ENCODE results near the gene SIGLEC1.

SIGLEC1 gene

DNA sequence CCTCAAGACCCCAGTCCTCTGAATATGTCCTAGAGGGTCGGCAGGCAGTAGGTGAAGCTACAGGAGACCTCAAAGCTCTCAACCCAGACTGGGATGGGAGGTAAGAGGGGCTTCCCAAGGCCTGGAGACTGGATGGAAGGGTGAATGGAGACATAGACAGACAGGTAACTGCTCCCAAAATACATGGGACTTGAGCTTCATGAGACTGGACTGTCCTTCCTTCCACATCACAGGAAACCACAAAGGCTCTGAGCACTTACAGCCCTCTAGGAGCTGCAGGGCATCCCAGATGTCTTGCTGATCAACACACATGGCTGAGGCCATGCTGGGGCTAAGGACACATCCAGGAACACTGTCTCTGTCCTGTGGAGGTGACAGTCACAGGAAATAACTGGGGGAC, 31.6 kb upstream of the SIGLEC1 start:
- no peak for DNase-seq

GRCh38 chr20:3743251-3743650, 30.9 kb upstream of the SIGLEC1 start:
- no peak for DNase-seq

DNA sequence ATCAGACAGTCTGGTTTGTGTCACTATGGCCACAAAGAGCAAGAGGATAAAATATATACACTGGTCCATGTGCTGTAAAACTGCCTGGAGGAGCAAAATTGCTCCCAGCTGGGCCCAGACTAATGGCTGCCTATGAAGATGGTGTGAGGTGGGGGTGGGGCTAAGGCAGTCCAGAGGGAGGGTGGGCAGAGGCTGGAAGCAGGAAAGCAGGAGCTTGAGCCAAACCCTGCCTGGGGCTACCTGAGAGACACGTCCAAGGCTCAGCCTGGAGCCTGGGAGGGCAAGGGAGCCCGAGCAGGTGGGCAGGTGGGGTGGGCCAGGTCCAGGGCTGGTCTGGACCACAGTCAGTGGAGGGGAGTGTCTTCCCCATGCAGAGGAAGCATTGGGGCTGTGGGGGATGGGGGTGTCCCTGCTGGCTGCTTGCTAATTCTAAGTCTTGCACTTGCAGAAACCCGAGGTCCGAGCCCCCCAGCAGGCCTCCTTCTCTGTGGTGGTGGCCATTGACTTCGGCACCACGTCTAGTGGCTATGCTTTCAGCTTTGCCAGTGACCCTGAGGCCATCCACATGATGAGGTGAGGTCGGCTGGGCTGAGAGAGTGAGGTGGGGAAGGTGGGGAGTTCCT, 29.5 kb upstream of the SIGLEC1 start:
- no peak for DNase-seq

GRCh38 chr20:3740615-3741301, 28.4 kb upstream of the SIGLEC1 start:
- no peak for DNase-seq

- peak; percentile 77 for DNase-seq
These were observed 27.6 kb upstream of the SIGLEC1 start for GRCh38 chr20:3739926-3740451.

GRCh38 chr20:3739054-3739925, 26.9 kb upstream of the SIGLEC1 start:
- DNase-seq: no peak

DNA sequence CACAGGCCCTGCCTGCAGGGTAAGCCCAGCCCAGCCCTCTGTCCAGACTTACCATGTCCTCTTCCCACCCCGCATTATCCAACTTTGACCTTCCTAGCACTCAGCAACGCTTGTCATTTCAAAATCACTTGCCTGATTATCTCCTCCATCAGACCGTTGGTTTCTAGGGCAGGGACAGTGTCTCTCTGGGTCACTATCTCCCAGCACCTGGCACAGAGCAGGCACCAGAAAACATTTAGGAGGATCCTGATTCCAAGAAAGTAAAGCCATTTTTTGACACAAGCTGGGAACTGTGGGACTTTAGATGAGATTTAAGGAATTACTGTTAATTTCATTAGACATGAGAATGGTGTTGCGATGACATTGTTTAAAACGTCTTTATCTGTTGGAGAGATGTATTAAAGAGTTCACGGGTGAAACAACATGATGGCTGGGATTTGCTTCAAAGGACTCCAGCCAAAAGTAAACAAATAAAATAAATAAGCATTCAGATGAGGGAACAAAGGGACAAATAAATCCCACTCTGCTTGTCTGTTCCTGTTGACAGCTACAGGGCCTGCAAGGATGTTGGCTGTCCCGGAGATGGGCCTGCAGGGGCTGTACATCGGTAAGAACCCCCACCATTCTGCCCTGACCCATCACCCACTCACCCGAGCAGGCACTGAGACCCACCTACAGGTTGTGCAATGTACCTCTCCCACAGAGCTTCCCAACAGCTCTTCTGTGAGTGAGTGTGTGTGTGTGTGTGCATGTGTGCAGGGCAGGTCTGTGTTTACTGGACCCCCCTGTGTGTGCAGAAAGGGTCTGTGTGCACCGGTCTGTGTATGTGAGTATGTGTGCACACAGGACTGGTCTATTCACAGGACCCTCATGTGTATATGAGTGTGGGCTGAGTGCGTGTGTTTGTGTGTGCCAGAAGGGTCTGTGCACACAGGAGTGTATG, 26.0 kb upstream of the SIGLEC1 start:
- DNase-seq: peak; percentile 63

DNA sequence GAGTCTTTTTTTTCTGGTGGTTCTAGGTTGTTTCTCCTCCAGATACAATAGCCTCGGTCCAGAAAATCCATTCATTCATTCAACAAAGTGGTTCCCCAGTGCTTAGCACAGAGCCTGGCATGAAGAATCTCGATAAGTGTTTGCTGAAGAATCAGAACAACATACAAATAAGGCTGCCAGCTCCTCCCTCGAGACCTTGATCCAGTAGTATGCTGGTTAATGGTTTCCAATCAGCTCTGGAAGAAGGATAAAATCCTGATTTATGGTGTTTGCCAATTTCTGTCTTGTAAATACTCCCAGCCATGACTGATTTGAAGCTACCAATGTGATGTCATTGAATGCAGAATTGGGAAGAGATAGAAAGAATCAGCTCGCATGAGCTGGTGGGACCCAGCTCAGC, 23.4 kb upstream of the SIGLEC1 start:
- no peak for DNase-seq

GRCh38 chr20:3734111-3734843, 21.9 kb upstream of the SIGLEC1 start:
- no peak for DNase-seq

- no peak for DNase-seq
These were observed 21.0 kb upstream of the SIGLEC1 start for GRCh38 chr20:3733119-3733995.

DNA sequence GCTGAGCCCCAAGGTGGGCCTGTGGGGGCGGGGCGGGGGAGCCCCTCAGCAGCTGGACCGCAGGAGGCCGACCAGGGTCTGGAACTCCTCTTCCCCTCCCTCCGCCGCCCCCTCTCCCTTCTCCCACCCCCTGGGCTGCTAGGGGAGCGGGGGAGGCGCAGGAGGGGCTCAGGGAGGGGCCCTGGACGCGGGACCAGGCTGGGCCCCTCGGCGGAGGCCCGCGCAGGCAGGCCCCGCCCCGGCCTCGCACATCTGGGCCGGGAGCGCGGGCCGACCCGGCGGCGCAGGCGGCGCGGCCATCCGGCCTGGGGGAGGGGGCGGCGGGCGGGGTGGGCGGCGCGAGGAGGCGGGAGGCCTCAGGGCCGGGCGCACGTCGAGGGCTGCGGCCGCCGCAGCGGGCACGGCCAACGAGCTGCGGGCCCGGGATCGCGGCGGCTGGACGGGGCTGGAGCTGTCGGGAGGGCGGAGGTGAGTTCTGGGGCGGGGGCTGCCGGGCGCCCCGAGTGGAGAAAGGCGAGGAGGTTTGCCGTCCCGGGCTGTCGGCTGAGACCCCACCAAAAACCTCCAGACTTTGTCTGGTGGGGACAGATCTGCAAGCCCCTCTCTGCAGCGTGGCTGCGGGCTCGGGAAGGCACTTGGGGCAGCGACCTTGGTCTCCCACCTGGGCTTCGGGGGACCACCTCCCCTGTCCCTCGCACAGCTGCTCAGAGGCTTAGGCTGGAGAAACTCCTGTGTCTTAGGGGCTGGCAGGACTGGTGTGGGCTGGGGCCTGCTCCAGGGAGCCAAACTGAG, 20.1 kb upstream of the SIGLEC1 start, which contains the start of gene HSPA12B:
Gene HSPA12B (plus strand): TSS at position 359 of the 792 bp plus-strand sequence. CDS start 5,990 bp downstream, outside the sequence.
- DNase-seq: no peak

DNA sequence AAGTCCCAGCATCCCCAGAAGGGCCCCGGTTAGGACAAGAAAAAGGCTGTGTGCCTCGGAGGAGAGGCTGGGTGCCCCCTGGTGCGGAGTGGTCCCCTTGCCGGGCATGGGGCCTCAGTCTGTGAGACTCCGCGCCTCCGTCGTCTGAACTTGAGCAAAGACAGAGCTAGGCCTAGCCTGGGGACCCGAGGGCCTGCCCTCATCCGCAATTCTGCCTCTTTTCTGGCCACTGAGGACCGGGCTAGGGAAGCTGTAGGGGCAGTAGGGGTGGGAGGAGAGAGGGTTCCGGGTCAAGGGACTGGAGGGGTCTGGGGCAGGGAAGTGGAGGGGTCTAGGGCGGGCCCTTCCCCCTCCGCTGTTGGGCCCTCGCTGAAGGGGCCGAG, 19.5 kb upstream of the SIGLEC1 start:
- no peak for DNase-seq

- no peak for DNase-seq
These were observed 18.6 kb upstream of the SIGLEC1 start for GRCh38 chr20:3730803-3731672.

- no peak for DNase-seq
These were observed 17.6 kb upstream of the SIGLEC1 start for GRCh38 chr20:3729811-3730540.

DNA sequence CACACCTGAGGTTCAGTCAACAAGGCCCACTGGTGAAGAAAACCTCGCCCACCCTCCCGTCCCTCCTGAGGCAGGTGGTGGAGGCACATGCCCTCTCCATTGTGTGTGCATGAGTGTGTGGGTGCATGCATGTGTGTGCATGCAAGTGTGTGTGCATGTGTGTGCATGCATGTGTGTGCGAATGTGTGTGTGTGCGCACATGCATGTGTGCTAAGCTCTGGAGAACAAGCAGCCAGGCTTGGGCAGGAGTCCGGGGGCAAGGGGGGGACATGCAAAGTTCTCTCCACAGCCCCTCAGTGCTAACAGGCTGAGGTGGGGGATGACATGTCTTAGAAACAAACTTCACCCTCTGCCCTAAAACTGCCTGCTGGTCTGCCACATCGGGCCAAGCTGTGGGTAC, 17.0 kb upstream of the SIGLEC1 start:
- DNase-seq: no peak

DNA sequence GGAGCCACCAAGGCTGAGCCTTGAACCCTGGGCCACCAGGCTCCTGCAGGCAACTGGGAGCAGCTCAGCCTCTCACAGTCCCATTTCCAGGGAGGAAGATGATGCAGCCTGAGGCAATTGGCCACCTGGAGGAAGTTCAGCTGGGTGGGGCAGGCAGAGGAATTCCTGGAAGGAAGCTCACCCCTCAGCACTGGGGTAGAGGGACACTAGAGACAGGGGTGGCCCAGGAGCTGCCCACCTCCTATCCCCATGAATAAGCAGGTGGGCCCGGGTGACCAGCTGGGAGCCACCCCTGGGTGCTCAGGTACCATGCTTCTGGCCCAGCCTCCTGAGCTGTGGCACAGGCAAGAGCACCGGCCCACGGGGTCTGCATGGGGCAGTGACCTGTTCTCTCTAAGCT, 16.5 kb upstream of the SIGLEC1 start:
- DNase-seq: no peak

GRCh38 chr20:3728354-3728753, 16.0 kb upstream of the SIGLEC1 start:
- no peak for DNase-seq
